WTC11 (cell line): ENCODE results near the gene WDPCP. TPM values are rescaled to one million over a fixed set of nuclear protein-coding genes. Genes with fewer than 3 reads are reported as not detected.

ENCODE experiments used
- ATAC-seq: fragments of 200-7000 bp; cut with Tn5 transposase; 2 replicates; pipeline ENCODE4 v1.10.0; 2021; ENCODE audit warnings: mild to moderate bottlenecking, moderate library complexity
- CTCF ChIA-PET: fragments of 300-600 bp; sonication (Branson Sonifier 250); formaldehyde crosslinking; loops from one replicate; lab custom pipeline; 2021; ENCODE audit warnings: antibody characterized with exemption; lab: Charles Lee
- POLR2A ChIA-PET: fragments of 350-600 bp; sonication (Branson Sonifier 250); formaldehyde crosslinking; loops from one replicate; lab custom pipeline; 2021; ENCODE audit warnings: antibody characterized with exemption; lab: Charles Lee
- DNase-seq: peaks from one replicate; pipeline ENCODE4 v3.0.0; 2021; ENCODE audit warnings: low spot score
- H3K27ac Mint-ChIP-seq: 2 replicates; pipeline ENCODE4 v1.8.0; 2021; ENCODE audit warnings: mixed read lengths
- H3K27me3 Mint-ChIP-seq: 2 replicates; pipeline ENCODE4 v1.8.0; 2021; ENCODE audit warnings: low read depth, mild to moderate bottlenecking, moderate library complexity, mixed read lengths
- H3K36me3 Mint-ChIP-seq: 2 replicates; pipeline ENCODE4 v1.8.0; 2021; ENCODE audit warnings: mixed read lengths
- H3K4me1 Mint-ChIP-seq: 2 replicates; pipeline ENCODE4 v1.8.0; 2022; ENCODE audit warnings: mixed read lengths
- H3K4me3 Mint-ChIP-seq: 2 replicates; pipeline ENCODE4 v1.8.0; 2021; ENCODE audit warnings: mild to moderate bottlenecking, moderate library complexity, mixed read lengths
- H3K9me3 Mint-ChIP-seq: 2 replicates; pipeline ENCODE4 v1.8.0; 2021; ENCODE audit warnings: mixed read lengths
- ESRRA ChIP-seq: sonication (generic); formaldehyde crosslinking; IDR thresholded peaks from 2 replicates; pipeline ENCODE4 v1.8.1; 2022; ENCODE audit warnings: mild to moderate bottlenecking, missing genetic modification reagents, borderline replicate concordance
- GRHL2 ChIP-seq: fragments of 250-450 bp; sonication (Bioruptor Pico); IDR thresholded peaks from 2 replicates; pipeline ENCODE4 v1.8.0; 2022; ENCODE audit warnings: mild to moderate bottlenecking, moderate library complexity; ENCODE audit not compliant: insufficient replicate concordance, severe bottlenecking
- JAZF1 ChIP-seq: fragments of 250-450 bp; sonication (Bioruptor Pico); IDR thresholded peaks from 2 replicates; pipeline ENCODE4 v1.9.0; 2021; ENCODE audit warnings: moderate library complexity, mild to moderate bottlenecking, inconsistent platforms
- MYBL2 ChIP-seq: sonication (generic); formaldehyde crosslinking; IDR thresholded peaks from 2 replicates; pipeline ENCODE4 v1.8.1; 2023; ENCODE audit warnings: mild to moderate bottlenecking, moderate library complexity, missing genetic modification reagents
- PRRX2 ChIP-seq: fragments of 250-450 bp; sonication (Bioruptor Pico); IDR thresholded peaks from 2 replicates; pipeline ENCODE4 v1.8.0; 2021; ENCODE audit warnings: mild to moderate bottlenecking
- RELA ChIP-seq: sonication (generic); formaldehyde crosslinking; IDR thresholded peaks from 2 replicates; pipeline ENCODE4 v1.8.1; 2022; ENCODE audit warnings: missing genetic modification reagents, mild to moderate bottlenecking, borderline replicate concordance
- TCF7 ChIP-seq: sonication (generic); formaldehyde crosslinking; IDR thresholded peaks from 2 replicates; pipeline ENCODE4 v1.8.0; 2022; ENCODE audit warnings: mild to moderate bottlenecking, low read depth, missing genetic modification reagents, moderate library complexity
- TEAD1 ChIP-seq: sonication (generic); formaldehyde crosslinking; IDR thresholded peaks from 2 replicates; pipeline ENCODE4 v1.8.0; 2022; ENCODE audit warnings: mild to moderate bottlenecking, missing genetic modification reagents
- TEAD4 ChIP-seq: sonication (generic); formaldehyde crosslinking; IDR thresholded peaks from 2 replicates; pipeline ENCODE4 v1.8.0; 2022; ENCODE audit warnings: mild to moderate bottlenecking, missing genetic modification reagents
- ZNF138 ChIP-seq: sonication (generic); formaldehyde crosslinking; conservative IDR thresholded peaks from 2 replicates; pipeline ENCODE4 v1.8.1; 2022; ENCODE audit warnings: mild to moderate bottlenecking, moderate library complexity, missing genetic modification reagents
- ZNF416 ChIP-seq: fragments of 250-450 bp; sonication (Bioruptor Pico); IDR thresholded peaks from 2 replicates; pipeline ENCODE4 v1.9.0; 2021; ENCODE audit warnings: mild to moderate bottlenecking, inconsistent platforms
- total RNA-seq: library from RNA; stranded (reverse); gene quantifications from 3 replicates; pipeline ENCODE4 v1.2.3, GENCODE V29; 2021
- TF ChIP-seq, protein P1 (sequence below): sonication (generic); formaldehyde crosslinking; IDR thresholded peaks from 2 replicates; pipeline ENCODE4 v1.8.1; 2023; ENCODE audit warnings: mild to moderate bottlenecking, missing genetic modification reagents, borderline replicate concordance
- TF ChIP-seq, protein P2 (sequence below): sonication (generic); formaldehyde crosslinking; IDR thresholded peaks from 2 replicates; pipeline ENCODE4 v1.8.1; 2023; ENCODE audit warnings: mild to moderate bottlenecking, missing genetic modification reagents, moderate library complexity
- TF ChIP-seq, protein P3 (sequence below): fragments of 250-450 bp; sonication (Bioruptor Pico); IDR thresholded peaks from 2 replicates; pipeline ENCODE4 v1.8.0; 2021; ENCODE audit warnings: mild to moderate bottlenecking
- TF ChIP-seq, protein P4 (sequence below): sonication (generic); formaldehyde crosslinking; IDR thresholded peaks from 2 replicates; pipeline ENCODE4 v1.8.0; 2023; ENCODE audit warnings: mild to moderate bottlenecking, missing genetic modification reagents
- TF ChIP-seq, protein P5 (sequence below): sonication (generic); formaldehyde crosslinking; IDR thresholded peaks from 2 replicates; pipeline ENCODE4 v1.8.1; 2023; ENCODE audit warnings: mild to moderate bottlenecking, missing genetic modification reagents, moderate library complexity
- TF ChIP-seq, protein P6 (sequence below): fragments of 250-450 bp; sonication (Bioruptor Pico); IDR thresholded peaks from 2 replicates; pipeline ENCODE4 v1.9.0; 2021; ENCODE audit warnings: mild to moderate bottlenecking
- TF ChIP-seq, protein P7 (sequence below): sonication (generic); formaldehyde crosslinking; IDR thresholded peaks from 2 replicates; pipeline ENCODE4 v1.8.0; 2022; ENCODE audit warnings: mild to moderate bottlenecking, missing genetic modification reagents
- TF ChIP-seq, protein P8 (sequence below): sonication (generic); formaldehyde crosslinking; IDR thresholded peaks from 2 replicates; pipeline ENCODE4 v1.8.0; 2022; ENCODE audit warnings: mild to moderate bottlenecking, missing genetic modification reagents
- TF ChIP-seq, protein P9 (sequence below): sonication (generic); formaldehyde crosslinking; conservative IDR thresholded peaks from 2 replicates; pipeline ENCODE4 v1.8.1; 2023; ENCODE audit warnings: mild to moderate bottlenecking, low read depth, missing genetic modification reagents, moderate library complexity

WDPCP gene
- total RNA-seq, 1 experiment from 2014 or later, result 10.9 TPM

DNA sequence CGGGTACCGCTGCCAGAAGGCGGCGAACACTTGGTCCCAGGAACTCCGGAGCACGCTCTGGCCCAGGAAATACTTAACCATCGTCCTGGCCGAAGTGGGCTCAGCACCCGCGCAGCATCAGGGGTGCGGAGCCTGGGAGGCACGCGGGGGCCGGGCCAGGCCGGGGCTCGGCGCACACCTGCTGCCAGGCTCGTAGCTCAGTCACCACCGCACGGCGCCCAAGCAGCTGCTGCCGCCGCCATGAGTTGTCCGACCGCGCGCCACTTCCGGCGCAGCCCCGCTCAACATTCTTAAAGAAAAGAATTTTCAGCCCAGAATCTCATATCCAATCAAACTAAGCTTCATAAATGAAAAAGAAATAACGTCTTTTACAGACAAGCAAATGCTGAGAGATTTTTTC lies 34.5 kb upstream of the WDPCP start:
- CTCF ChIA-PET, result no interaction called here
- Mint-ChIP-seq H3K9me3 (peaks cover 42% of the 10 kb centered on the region), H3K27ac (no peak overlapping the region), H3K4me1 (peaks cover 19% of the 10 kb centered on the region), H3K36me3 (peaks cover 47% of the 10 kb centered on the region), H3K27me3 (peaks cover 13% of the 10 kb centered on the region; the same call in 1 of the 2 replicates), H3K4me3 (no peak overlapping the region)
- DNase-seq (no peak), ATAC-seq (no peak)
- POLR2A ChIA-PET, result no interaction called here
- TF ChIP-seq JAZF1 (CRISPR knock-in tag), result no peak
- no peak for TF ChIP-seq TEAD1 (CRISPR knock-in tag)
- TF ChIP-seq TEAD4 (CRISPR knock-in tag), result no peak
- no peak for TF ChIP-seq MYBL2 (CRISPR knock-in tag)
- TF ChIP-seq, protein P1, sequence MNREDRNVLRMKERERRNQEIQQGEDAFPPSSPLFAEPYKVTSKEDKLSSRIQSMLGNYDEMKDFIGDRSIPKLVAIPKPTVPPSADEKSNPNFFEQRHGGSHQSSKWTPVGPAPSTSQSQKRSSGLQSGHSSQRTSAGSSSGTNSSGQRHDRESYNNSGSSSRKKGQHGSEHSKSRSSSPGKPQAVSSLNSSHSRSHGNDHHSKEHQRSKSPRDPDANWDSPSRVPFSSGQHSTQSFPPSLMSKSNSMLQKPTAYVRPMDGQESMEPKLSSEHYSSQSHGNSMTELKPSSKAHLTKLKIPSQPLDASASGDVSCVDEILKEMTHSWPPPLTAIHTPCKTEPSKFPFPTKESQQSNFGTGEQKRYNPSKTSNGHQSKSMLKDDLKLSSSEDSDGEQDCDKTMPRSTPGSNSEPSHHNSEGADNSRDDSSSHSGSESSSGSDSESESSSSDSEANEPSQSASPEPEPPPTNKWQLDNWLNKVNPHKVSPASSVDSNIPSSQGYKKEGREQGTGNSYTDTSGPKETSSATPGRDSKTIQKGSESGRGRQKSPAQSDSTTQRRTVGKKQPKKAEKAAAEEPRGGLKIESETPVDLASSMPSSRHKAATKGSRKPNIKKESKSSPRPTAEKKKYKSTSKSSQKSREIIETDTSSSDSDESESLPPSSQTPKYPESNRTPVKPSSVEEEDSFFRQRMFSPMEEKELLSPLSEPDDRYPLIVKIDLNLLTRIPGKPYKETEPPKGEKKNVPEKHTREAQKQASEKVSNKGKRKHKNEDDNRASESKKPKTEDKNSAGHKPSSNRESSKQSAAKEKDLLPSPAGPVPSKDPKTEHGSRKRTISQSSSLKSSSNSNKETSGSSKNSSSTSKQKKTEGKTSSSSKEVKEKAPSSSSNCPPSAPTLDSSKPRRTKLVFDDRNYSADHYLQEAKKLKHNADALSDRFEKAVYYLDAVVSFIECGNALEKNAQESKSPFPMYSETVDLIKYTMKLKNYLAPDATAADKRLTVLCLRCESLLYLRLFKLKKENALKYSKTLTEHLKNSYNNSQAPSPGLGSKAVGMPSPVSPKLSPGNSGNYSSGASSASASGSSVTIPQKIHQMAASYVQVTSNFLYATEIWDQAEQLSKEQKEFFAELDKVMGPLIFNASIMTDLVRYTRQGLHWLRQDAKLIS (CRISPR knock-in tag), result no peak
- TF ChIP-seq PRRX2, result no peak
- no peak for TF ChIP-seq TCF7
- TF ChIP-seq, protein P2, sequence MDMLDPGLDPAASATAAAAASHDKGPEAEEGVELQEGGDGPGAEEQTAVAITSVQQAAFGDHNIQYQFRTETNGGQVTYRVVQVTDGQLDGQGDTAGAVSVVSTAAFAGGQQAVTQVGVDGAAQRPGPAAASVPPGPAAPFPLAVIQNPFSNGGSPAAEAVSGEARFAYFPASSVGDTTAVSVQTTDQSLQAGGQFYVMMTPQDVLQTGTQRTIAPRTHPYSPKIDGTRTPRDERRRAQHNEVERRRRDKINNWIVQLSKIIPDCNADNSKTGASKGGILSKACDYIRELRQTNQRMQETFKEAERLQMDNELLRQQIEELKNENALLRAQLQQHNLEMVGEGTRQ (CRISPR knock-in tag), result no peak
- no peak for TF ChIP-seq ZNF138 (CRISPR knock-in tag)
- TF ChIP-seq, protein P3, sequence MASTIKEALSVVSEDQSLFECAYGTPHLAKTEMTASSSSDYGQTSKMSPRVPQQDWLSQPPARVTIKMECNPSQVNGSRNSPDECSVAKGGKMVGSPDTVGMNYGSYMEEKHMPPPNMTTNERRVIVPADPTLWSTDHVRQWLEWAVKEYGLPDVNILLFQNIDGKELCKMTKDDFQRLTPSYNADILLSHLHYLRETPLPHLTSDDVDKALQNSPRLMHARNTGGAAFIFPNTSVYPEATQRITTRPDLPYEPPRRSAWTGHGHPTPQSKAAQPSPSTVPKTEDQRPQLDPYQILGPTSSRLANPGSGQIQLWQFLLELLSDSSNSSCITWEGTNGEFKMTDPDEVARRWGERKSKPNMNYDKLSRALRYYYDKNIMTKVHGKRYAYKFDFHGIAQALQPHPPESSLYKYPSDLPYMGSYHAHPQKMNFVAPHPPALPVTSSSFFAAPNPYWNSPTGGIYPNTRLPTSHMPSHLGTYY (CRISPR knock-in tag), result no peak
- TF ChIP-seq, protein P4, sequence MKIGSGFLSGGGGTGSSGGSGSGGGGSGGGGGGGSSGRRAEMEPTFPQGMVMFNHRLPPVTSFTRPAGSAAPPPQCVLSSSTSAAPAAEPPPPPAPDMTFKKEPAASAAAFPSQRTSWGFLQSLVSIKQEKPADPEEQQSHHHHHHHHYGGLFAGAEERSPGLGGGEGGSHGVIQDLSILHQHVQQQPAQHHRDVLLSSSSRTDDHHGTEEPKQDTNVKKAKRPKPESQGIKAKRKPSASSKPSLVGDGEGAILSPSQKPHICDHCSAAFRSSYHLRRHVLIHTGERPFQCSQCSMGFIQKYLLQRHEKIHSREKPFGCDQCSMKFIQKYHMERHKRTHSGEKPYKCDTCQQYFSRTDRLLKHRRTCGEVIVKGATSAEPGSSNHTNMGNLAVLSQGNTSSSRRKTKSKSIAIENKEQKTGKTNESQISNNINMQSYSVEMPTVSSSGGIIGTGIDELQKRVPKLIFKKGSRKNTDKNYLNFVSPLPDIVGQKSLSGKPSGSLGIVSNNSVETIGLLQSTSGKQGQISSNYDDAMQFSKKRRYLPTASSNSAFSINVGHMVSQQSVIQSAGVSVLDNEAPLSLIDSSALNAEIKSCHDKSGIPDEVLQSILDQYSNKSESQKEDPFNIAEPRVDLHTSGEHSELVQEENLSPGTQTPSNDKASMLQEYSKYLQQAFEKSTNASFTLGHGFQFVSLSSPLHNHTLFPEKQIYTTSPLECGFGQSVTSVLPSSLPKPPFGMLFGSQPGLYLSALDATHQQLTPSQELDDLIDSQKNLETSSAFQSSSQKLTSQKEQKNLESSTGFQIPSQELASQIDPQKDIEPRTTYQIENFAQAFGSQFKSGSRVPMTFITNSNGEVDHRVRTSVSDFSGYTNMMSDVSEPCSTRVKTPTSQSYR, result no peak
- no peak for TF ChIP-seq RELA (CRISPR knock-in tag)
- TF ChIP-seq, protein P5, sequence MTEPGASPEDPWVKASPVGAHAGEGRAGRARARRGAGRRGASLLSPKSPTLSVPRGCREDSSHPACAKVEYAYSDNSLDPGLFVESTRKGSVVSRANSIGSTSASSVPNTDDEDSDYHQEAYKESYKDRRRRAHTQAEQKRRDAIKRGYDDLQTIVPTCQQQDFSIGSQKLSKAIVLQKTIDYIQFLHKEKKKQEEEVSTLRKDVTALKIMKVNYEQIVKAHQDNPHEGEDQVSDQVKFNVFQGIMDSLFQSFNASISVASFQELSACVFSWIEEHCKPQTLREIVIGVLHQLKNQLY (CRISPR knock-in tag), result no peak
- no peak for TF ChIP-seq ESRRA (CRISPR knock-in tag)
- TF ChIP-seq GRHL2, result no peak
- TF ChIP-seq, protein P6, sequence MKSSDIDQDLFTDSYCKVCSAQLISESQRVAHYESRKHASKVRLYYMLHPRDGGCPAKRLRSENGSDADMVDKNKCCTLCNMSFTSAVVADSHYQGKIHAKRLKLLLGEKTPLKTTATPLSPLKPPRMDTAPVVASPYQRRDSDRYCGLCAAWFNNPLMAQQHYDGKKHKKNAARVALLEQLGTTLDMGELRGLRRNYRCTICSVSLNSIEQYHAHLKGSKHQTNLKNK (CRISPR knock-in tag), result no peak

DNA sequence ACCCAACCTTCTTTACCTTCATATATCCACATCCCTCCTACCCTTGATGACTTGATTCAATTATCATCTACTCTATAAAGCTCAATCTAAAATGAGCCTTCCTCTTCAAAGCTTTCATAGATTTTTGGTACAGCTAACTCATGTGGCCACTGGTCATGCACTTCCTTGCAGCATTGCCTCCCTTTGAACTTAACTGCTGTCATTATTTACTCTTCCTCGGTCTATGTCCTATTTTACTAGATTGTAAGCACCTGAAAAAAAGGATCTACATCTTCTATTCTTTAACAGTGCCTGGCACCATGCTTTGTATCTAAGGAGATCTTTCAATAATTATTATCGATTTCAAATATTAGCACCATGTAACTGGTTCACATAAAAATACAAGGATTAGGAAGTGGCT lies 31.1 kb upstream of the WDPCP start:
- ATAC-seq (no peak), DNase-seq (no peak)
- Mint-ChIP-seq H3K4me3 (no peak overlapping the region), H3K27me3 (peaks cover 10% of the 10 kb centered on the region; the same call in 1 of the 2 replicates), H3K9me3 (peaks cover 26% of the 10 kb centered on the region), H3K36me3 (peaks cover 32% of the 10 kb centered on the region), H3K27ac (peak overlapping the region; percentile 55; the same call in 1 of the 2 replicates), H3K4me1 (peaks cover 51% of the 10 kb centered on the region)
- POLR2A ChIA-PET, result no interaction called here
- CTCF ChIA-PET, result interaction anchor here (1.5 kb wide), 1 partner anchor 9 kb away, joined by 3 read pairs; no protein-coding TSS in a partner anchor
- TF ChIP-seq, protein P7, sequence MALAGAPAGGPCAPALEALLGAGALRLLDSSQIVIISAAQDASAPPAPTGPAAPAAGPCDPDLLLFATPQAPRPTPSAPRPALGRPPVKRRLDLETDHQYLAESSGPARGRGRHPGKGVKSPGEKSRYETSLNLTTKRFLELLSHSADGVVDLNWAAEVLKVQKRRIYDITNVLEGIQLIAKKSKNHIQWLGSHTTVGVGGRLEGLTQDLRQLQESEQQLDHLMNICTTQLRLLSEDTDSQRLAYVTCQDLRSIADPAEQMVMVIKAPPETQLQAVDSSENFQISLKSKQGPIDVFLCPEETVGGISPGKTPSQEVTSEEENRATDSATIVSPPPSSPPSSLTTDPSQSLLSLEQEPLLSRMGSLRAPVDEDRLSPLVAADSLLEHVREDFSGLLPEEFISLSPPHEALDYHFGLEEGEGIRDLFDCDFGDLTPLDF, result no peak
- TF ChIP-seq, protein P8, sequence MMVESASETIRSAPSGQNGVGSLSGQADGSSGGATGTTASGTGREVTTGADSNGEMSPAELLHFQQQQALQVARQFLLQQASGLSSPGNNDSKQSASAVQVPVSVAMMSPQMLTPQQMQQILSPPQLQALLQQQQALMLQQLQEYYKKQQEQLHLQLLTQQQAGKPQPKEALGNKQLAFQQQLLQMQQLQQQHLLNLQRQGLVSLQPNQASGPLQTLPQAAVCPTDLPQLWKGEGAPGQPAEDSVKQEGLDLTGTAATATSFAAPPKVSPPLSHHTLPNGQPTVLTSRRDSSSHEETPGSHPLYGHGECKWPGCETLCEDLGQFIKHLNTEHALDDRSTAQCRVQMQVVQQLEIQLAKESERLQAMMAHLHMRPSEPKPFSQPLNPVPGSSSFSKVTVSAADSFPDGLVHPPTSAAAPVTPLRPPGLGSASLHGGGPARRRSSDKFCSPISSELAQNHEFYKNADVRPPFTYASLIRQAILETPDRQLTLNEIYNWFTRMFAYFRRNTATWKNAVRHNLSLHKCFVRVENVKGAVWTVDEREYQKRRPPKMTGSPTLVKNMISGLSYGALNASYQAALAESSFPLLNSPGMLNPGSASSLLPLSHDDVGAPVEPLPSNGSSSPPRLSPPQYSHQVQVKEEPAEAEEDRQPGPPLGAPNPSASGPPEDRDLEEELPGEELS (CRISPR knock-in tag), result no peak
- TF ChIP-seq ZNF416 (CRISPR knock-in tag), result no peak
- TF ChIP-seq, protein P9, sequence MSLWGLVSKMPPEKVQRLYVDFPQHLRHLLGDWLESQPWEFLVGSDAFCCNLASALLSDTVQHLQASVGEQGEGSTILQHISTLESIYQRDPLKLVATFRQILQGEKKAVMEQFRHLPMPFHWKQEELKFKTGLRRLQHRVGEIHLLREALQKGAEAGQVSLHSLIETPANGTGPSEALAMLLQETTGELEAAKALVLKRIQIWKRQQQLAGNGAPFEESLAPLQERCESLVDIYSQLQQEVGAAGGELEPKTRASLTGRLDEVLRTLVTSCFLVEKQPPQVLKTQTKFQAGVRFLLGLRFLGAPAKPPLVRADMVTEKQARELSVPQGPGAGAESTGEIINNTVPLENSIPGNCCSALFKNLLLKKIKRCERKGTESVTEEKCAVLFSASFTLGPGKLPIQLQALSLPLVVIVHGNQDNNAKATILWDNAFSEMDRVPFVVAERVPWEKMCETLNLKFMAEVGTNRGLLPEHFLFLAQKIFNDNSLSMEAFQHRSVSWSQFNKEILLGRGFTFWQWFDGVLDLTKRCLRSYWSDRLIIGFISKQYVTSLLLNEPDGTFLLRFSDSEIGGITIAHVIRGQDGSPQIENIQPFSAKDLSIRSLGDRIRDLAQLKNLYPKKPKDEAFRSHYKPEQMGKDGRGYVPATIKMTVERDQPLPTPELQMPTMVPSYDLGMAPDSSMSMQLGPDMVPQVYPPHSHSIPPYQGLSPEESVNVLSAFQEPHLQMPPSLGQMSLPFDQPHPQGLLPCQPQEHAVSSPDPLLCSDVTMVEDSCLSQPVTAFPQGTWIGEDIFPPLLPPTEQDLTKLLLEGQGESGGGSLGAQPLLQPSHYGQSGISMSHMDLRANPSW, result no peak
